HFFc6 (cell line): ENCODE measurements around the gene PSAPL1. TPM values are rescaled to one million over a fixed set of nuclear protein-coding genes. Genes with fewer than 3 reads are reported as not detected.

ENCODE experiments used
- DNase-seq: peaks from one replicate; pipeline ENCODE4 v3.0.0-alpha.2; 2018
- H3K27ac Mint-ChIP-seq: 2 replicates; pipeline ENCODE4 v1.8.0; 2020; ENCODE audit warnings: mild to moderate bottlenecking, mixed read lengths
- H3K27me3 Mint-ChIP-seq: 2 replicates; pipeline ENCODE4 v1.8.0; 2021; ENCODE audit warnings: mild to moderate bottlenecking, moderate library complexity, mixed read lengths; ENCODE audit not compliant: insufficient read depth
- H3K36me3 Mint-ChIP-seq: 2 replicates; pipeline ENCODE4 v1.8.0; 2021; ENCODE audit warnings: low read depth, mixed read lengths
- H3K4me1 Mint-ChIP-seq: 2 replicates; pipeline ENCODE4 v1.8.0; 2020; ENCODE audit warnings: low read depth, mixed read lengths
- H3K4me3 Mint-ChIP-seq: 2 replicates; pipeline ENCODE4 v1.8.0; 2020; ENCODE audit warnings: mild to moderate bottlenecking, moderate library complexity, mixed read lengths
- H3K9me3 Mint-ChIP-seq: 2 replicates; pipeline ENCODE4 v1.8.0; 2020; ENCODE audit warnings: mild to moderate bottlenecking, mixed read lengths
- total RNA-seq, 6 experiments: library from RNA; stranded (reverse); fragmentation: NEBNext Ultra II Directional; extraction: Animal tissue kit (Norgen Biotek cat#: 25700); gene quantifications; 2 replicates in 1 of 6; 3 replicates in 5 of 6; pipeline ENCODE4 v1.2.3, GENCODE V29; 2021
- TF ChIP-seq, protein P1 (sequence below): fragments of 200-600 bp; sonication (generic); IDR thresholded peaks from 2 replicates; pipeline ENCODE4 v1.5.0; 2021; ENCODE audit warnings: antibody characterized with exemption, mild to moderate bottlenecking

The PSAPL1 gene
- total RNA-seq, 6 experiments from 2014 or later = not detected

DNA sequence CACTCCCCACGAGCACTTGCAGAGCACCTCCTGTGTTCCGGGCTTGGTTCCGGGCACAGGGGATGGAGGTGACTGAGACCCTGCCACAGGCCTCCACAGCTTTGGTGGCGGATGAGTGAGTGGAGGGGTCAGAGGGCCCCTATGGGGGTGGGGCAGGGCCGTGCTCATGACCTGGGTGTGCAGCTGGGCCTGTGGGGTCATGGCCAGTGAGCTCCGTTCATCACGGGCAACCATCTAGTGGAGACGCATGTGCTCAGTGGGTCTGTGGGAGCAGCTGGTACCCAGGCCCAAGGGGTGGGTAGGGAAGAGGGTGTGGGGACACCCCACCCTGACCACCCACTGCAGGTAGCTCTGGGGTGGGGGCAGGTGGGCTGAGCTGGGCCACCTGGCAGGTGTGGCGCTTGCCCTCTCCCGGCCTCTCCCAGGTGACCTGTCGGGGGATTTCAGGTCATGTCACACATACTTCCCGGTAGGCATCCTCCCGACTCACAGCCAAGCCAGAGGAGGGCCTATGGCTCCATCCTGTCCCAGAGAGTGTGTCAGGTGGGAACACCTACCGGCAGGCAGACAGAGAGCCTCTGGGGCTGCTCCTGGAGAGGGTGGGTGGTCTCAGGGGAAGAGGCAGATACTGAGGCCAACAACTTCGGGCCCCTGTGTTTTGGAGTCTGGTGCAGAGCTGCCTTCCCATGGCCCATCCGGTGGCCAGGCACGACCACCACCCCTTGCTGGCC, 3.6 kb downstream of the PSAPL1 start:
- H3K27me3 Mint-ChIP-seq = peaks cover 35% of the 10 kb centered on the region
- H3K9me3 Mint-ChIP-seq = no peaks in the 10 kb centered on the region
- no peak overlapping the region for H3K4me3 Mint-ChIP-seq
- no peaks in the 10 kb centered on the region for H3K36me3 Mint-ChIP-seq
- no peak for DNase-seq
- TF ChIP-seq, protein P1, sequence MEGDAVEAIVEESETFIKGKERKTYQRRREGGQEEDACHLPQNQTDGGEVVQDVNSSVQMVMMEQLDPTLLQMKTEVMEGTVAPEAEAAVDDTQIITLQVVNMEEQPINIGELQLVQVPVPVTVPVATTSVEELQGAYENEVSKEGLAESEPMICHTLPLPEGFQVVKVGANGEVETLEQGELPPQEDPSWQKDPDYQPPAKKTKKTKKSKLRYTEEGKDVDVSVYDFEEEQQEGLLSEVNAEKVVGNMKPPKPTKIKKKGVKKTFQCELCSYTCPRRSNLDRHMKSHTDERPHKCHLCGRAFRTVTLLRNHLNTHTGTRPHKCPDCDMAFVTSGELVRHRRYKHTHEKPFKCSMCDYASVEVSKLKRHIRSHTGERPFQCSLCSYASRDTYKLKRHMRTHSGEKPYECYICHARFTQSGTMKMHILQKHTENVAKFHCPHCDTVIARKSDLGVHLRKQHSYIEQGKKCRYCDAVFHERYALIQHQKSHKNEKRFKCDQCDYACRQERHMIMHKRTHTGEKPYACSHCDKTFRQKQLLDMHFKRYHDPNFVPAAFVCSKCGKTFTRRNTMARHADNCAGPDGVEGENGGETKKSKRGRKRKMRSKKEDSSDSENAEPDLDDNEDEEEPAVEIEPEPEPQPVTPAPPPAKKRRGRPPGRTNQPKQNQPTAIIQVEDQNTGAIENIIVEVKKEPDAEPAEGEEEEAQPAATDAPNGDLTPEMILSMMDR = no peak
- no peaks in the 10 kb centered on the region for H3K4me1 Mint-ChIP-seq
- no peak overlapping the region for H3K27ac Mint-ChIP-seq

DNA sequence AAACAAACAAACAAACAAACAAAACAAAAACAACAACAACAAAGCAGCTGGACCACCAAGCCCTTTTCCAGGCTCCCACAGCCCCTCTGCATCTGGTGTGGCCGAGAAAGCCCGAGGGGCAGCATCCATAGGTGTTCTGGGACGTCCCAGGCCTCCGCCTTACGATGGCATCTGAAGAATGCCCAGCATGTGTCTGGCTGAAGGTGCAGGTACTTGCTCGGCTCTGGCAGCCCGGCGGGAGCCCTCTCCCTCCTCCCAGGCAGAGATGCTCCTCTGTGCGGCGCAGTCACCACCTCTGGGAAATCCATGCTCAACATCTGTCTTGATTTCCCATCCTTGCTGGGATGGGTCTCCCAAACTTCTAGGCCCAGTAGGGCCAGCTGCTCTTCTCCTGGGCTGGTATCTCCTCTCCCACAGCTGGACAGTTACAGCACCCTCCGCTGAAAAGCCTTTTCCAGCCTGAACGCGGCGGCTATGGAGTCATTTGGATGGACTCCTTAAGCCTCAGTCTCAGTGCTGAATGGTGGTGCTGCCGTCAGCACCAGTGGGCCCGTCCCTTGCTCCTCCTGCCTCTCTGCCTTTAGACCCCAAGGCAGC, 4.3 kb downstream of the PSAPL1 start:
- Mint-ChIP-seq H3K4me3 (no peak overlapping the region), H3K36me3 (no peaks in the 10 kb centered on the region), H3K4me1 (no peaks in the 10 kb centered on the region), H3K9me3 (no peaks in the 10 kb centered on the region), H3K27ac (no peak overlapping the region), H3K27me3 (peaks cover 32% of the 10 kb centered on the region)
- TF ChIP-seq, protein P1 = no peak
- DNase-seq = no peak

GRCh38 chr4:7429601-7430078, 5.1 kb downstream of the PSAPL1 start:
- Mint-ChIP-seq H3K27ac (no peak overlapping the region), H3K9me3 (no peaks in the 10 kb centered on the region), H3K4me3 (no peak overlapping the region), H3K4me1 (no peaks in the 10 kb centered on the region), H3K36me3 (no peaks in the 10 kb centered on the region), H3K27me3 (peaks cover 28% of the 10 kb centered on the region)
- DNase-seq = no peak
- TF ChIP-seq, protein P1 = no peak

DNA sequence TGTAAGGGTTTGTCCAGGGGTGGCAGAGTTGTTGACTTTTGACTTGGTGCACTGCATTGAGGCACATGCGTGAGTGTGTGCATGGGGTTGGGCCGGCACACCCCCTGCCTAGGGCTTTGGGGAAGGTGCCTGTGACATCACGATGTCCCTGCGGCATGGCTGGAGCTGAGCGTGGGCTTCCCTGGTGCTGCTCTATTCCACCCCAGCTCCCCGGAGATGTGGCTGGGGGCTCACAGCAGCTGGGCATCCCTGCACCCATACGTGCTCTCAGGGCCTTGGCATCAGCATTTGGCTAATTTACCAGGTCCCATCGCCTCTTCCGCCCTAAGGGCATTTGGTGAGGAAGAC, 5.7 kb downstream of the PSAPL1 start:
- no peak for DNase-seq
- H3K9me3 Mint-ChIP-seq = no peaks in the 10 kb centered on the region
- TF ChIP-seq, protein P1 = no peak
- no peak overlapping the region for H3K4me3 Mint-ChIP-seq
- no peaks in the 10 kb centered on the region for H3K36me3 Mint-ChIP-seq
- H3K27me3 Mint-ChIP-seq = peaks cover 30% of the 10 kb centered on the region
- H3K27ac Mint-ChIP-seq = no peak overlapping the region
- H3K4me1 Mint-ChIP-seq = no peaks in the 10 kb centered on the region

DNA sequence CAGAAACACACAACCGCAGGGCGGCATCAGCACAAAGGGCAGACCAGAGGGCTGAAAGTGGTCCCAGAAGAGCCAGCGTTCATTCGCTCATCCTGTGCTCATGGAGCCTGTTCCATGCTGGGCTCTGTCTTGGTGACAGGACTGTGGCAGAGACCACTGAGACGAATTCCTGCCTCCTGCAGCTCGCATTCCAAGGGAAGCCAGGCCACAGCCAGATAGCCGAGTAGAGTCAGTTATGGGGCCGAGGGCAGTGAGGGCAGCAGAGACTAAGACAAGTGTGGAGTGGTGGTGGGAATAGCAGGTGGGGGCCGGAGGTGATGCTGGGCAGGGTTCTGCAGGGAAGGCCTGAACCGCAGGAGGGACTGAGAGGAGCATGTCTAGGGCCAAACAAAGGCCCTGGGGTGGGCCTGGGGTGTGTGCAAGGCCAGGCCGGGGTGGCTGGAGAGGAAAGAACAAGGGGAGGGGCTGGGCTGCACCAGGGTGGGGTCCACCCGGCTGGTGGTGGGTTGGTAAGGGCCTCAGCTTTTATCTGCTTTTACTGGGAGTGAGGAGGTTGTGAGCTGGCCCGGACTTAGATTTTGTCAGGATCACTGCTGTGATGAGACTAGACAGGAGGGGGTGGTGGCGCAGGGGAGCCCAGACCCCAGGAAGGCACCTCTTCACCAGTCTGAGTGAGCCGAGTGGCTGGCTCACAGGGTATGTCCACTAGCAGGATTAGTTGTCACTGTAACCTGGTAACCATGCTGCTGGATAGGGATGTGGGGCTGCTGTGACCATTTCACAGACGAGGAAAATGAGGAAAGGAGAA, 6.3 kb downstream of the PSAPL1 start:
- H3K27ac Mint-ChIP-seq = no peak overlapping the region
- H3K4me1 Mint-ChIP-seq = no peaks in the 10 kb centered on the region
- no peaks in the 10 kb centered on the region for H3K36me3 Mint-ChIP-seq
- no peak overlapping the region for H3K4me3 Mint-ChIP-seq
- DNase-seq = no peak
- no peaks in the 10 kb centered on the region for H3K9me3 Mint-ChIP-seq
- TF ChIP-seq, protein P1 = no peak
- peaks cover 32% of the 10 kb centered on the region for H3K27me3 Mint-ChIP-seq
